ENCODE measurements around the gene POF1B.

POF1B gene

GRCh38 chrX:85243761-85244449 is 135.6 kb downstream of the POF1B start, which contains the start of the genes SATL1 and ZNF711:
Gene SATL1 (minus strand): TSS chrX:85243779. CDS start chrX:85108968, 134,811 bp downstream.
Gene ZNF711 (plus strand): TSS chrX:85243991. CDS start chrX:85247573, 3,582 bp downstream.
- no peak for DNase-seq (ENCODE audit: low read depth)

- DNase-seq (ENCODE audit: low read depth) = no peak
These were observed 136.3 kb downstream of the POF1B start for GRCh38 chrX:85243155-85243554.

Measured in GM04503 (cell line).